Subcutaneous adipose tissue (tissue), 4 donors: ENCODE data around the gene LCN6. TPM values are rescaled to one million over a fixed set of nuclear protein-coding genes. Genes with fewer than 3 reads are reported as not detected.

ENCODE experiments used
- total RNA-seq, 4 donors: library from RNA; depleted of rRNA; stranded (reverse); fragments of >200 nt; gene quantifications; one replicate each; pipeline ENCODE4 v1.1.0, GENCODE V29; 2016
- TF ChIP-seq, protein P1 (sequence below): fragments of 450-650 bp; IDR thresholded peaks from one replicate; pipeline ENCODE4 v1.5.1; 2016; ENCODE audit warnings: low read depth, mild to moderate bottlenecking, control low read depth, antibody characterized with exemption, moderate library complexity

Gene LCN6
- total RNA-seq, 4 donors from 2014 or later, result 2.4 to 18.3 (median 7.9) TPM

DNA sequence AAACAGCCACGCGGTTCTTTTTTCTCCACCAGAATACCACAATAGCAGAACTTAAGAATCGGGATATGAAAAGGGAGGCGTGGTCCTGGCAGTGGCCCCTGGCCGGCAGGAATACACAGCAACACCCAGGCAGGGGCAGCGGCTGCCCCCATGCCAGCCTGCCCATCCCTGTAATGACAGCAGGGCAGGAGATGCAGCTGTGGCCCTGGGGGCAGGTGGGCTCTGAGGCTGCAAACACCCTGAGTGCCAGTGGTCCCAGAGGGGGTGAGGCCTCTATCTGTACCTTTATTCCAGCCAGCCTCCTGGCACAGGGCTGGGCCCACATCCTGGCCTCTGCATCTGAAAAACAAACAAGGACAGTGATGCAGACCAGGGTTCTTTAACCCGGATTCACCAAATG, 23.6 kb downstream of the LCN6 start:
- TF ChIP-seq, protein P1, sequence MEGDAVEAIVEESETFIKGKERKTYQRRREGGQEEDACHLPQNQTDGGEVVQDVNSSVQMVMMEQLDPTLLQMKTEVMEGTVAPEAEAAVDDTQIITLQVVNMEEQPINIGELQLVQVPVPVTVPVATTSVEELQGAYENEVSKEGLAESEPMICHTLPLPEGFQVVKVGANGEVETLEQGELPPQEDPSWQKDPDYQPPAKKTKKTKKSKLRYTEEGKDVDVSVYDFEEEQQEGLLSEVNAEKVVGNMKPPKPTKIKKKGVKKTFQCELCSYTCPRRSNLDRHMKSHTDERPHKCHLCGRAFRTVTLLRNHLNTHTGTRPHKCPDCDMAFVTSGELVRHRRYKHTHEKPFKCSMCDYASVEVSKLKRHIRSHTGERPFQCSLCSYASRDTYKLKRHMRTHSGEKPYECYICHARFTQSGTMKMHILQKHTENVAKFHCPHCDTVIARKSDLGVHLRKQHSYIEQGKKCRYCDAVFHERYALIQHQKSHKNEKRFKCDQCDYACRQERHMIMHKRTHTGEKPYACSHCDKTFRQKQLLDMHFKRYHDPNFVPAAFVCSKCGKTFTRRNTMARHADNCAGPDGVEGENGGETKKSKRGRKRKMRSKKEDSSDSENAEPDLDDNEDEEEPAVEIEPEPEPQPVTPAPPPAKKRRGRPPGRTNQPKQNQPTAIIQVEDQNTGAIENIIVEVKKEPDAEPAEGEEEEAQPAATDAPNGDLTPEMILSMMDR, result no peak

DNA sequence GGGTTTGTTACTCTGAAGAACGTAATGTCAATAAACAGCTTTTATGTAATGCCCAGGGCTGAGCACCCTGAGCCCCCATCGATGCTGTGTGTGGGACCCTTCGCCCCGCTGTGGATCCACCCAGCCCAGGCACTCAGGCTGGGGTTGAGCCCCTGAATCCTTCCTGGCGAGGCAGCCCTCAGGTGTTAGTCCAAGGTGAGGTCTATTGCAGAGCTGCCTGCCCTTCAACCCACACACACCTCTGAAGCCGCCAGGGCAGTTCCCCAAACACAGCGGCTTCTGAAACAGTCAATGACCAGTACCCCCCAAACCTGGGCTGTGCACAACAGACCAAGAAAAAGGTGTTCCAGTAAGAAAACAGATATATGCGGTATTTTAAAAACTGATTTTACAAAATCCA, 24.3 kb downstream of the LCN6 start:
- TF ChIP-seq, protein P1, result no peak

DNA sequence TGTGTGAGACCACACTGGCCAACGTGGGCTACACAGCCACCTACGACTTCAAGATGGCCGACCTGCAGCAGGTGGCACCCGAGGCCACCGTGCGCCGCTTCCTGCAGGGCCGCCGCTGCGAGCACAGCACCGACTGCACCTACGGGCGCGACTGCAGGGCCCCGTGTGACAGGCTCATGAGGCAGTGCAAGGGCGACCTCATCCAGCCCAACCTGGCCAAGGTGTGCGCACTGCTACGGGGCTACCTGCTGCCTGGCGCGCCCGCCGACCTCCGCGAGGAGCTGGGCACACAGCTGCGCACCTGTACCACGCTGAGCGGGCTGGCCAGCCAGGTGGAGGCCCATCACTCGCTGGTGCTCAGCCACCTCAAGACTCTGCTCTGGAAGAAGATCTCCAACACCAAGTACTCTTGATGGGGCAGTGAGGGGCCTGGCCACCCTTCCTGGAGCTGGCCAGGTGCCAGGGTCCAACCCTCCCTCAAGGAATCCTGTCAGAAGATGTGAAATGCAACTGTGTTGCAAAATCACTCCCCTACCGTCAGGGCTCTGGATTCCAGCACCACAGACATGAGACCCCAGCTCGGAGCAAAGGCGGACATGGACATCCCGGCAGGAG, 24.9 kb downstream of the LCN6 start:
- TF ChIP-seq, protein P1, result no peak

DNA sequence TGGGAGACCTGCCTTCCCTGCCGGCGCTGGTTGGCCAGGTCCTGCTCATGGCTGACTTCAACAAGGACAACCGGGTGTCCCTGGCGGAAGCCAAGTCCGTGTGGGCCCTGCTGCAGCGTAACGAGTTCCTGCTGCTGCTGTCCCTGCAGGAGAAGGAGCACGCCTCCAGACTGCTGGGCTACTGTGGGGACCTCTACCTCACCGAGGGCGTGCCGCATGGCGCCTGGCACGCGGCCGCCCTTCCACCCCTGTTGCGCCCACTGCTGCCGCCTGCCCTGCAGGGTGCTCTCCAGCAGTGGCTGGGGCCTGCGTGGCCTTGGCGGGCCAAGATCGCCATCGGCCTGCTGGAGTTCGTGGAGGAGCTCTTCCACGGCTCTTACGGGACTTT, 25.4 kb downstream of the LCN6 start:
- TF ChIP-seq, protein P1, result no peak

DNA sequence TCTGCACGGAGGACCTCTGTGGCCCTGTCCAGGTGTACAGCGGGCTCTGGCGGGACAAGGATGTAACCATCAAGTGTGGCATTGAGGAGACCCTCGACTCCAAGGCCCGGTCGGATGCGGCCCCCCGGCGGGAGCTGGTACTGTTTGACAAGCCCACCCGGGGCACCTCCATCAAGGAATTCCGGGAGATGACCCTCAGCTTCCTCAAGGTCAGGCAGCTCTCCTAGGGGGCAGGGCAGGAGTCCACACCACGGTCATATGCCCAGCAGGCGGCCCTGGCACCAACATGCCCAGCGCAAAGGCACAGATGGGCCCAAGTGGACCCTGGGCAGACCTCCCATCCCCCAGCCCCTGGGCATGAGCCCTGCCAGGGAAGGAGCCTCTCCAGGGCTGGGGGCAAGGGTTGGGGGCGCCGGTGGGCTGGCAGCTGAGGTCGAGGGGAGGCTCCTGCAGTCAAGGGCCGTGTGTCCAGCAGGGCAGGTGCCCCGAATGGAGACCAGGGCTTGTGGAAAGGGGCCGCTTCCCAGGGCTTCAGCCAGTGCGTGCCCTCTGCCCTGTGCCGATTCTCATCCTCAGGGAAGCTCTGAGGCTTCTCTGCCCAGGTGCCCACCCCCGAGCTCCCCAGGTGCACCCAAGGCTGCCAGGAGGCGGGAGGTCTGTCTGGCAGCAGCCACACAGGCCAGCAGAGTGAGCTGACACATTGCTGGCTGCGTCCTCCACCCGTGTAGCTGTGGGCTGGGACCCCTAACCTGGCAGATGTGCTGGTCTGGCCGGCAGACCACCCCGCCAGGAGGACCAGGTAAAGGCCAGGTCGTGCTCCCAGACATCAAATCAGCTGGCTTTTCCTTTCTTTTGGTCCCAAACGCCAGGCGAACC, 26.0 kb downstream of the LCN6 start:
- TF ChIP-seq, protein P1, result no peak

DNA sequence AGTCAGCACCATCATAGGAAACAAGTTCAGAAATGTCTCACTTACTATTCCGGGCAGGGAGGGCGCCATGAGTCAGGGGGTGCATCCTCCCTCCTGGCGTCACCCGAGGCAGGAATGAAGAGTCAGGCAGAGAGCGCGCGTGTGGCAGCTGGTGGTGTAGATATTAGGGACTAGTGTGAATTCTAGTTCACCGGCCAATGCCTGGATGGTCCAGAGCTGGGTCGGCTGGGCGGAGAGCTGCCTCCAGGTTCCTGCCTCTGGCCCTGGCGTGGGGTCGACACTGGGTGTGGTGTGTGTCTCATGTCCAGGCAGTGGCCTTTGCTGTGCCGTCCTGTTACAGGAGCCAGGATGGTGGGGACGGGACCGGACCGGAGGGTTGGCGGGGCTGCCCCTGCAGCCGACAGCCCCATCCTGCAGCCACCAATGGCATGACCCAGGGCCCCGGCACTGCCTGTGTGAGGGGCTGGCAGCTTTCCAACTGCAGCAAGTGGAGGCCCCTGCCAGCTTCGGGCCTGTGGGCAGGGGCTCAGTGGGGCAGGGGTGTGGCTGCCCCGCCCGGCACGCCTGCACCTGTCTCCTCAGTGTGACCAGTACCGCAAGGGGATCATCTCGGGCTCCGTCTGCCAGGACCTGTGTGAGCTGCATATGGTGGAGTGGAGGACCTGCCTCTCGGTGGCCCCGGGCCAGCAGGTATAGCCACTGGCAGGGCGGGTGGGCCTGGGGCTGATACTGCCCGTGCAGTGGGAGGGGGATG, 26.8 kb downstream of the LCN6 start:
- TF ChIP-seq, protein P1, result no peak

DNA sequence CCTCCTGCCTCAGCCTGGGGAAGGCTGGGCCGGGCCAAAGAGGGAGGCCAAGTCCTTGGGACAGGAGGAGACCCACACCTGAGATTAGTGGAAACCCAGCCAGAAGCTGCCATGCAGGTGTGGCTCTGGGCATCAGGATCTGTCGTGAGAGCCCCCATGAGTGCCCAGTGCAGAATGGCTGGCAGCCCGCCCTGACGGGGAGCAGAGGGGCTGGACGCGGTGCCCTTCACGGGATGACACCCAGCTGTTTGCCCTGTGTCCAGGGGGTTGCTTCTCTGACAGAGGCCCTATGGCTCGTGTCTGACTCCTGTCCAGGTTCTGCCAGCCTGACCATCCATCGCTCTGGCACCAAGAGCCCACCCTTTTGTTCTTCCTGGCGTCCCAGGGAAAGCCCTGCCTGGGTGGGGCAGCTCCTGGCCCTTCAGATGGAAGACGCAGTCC, 27.4 kb downstream of the LCN6 start:
- TF ChIP-seq, protein P1, result no peak
